Heart left ventricle (tissue), 13 donors: ENCODE results near the gene MYO1A.

Experiments
- POLR2A ChIP-seq, 2 donors: fragments of 450-650 bp; IDR thresholded peaks; one replicate each; pipeline ENCODE4 v1.6.1; 2017; ENCODE audit warnings: antibody characterized with exemption in 2 of 2, mild to moderate bottlenecking in 2 of 2, moderate library complexity in 2 of 2
- TF ChIP-seq, protein P1 (sequence below), 12 donors: fragments of 200-600 bp; sonication (generic) in 4 of 12; IDR thresholded peaks; one replicate each; pipeline versions ENCODE4 v1.5.0 to v1.8.0; 2018 to 2022; ENCODE audit warnings: antibody characterized with exemption in 12 of 12, mild to moderate bottlenecking in 5 of 12
- donor health status: ischemic (EF 13 %, LVEDD 7.1; RV severe dilation, severe dysfunction).
- donor health status: DM: no; HTN: yes; CAD: no.
- donor health status: DM: no; HTN: no; CAD: no.
- donor health status: ischemic (EF 25% LVEDD 6.9; RV normal size, moderate dysfunction).
- donor health status: ischemic (EF 25% LVEDD 5.7; RV mildly dilated, moderate dysfunction).
- donor health status: ischemic (EF 35%, LVEDD 5.7; RV mildly dilated, moderate dysfunction).
- donor health status: nonischemic (EF 11% LVEDD 7.7; RV severe dilation, severe dysfunction).
- donor health status: DM: yes; HTN: yes; CAD: no.
- donor health status: PGD.
- donor health status: ischemic (EF 29% LVEDD 5.4; RV normal size, mild dysfunction).
- donor health status: nonischemic (EF 23%, LVEDD 6.1; RV moderate dilation, normal function).

DNA sequence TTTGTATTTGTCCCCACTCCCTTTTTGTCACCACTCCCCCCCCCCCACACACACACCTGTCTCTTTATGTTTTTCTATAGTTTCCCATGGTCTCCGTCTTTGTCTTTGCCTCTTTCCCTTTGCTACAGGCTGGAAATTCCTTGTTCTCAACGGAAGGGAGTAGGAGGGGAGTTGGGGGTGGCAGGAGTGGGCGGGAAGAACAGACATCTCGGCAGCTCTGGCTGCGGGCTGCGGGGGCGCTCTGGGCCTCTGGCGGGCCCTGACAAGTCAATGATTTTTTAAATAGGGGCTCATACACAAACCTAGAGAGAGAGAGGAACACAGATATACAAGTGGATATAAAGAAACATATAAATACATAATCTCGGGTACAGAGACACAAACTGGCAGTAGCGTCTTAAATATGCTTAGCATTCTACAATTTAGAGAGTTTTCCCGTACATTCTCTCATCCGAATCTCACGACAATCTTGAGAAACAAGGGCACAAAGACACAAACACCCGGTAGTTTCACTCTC lies 36.6 kb upstream of the MYO1A start:
- TF ChIP-seq, protein P1, sequence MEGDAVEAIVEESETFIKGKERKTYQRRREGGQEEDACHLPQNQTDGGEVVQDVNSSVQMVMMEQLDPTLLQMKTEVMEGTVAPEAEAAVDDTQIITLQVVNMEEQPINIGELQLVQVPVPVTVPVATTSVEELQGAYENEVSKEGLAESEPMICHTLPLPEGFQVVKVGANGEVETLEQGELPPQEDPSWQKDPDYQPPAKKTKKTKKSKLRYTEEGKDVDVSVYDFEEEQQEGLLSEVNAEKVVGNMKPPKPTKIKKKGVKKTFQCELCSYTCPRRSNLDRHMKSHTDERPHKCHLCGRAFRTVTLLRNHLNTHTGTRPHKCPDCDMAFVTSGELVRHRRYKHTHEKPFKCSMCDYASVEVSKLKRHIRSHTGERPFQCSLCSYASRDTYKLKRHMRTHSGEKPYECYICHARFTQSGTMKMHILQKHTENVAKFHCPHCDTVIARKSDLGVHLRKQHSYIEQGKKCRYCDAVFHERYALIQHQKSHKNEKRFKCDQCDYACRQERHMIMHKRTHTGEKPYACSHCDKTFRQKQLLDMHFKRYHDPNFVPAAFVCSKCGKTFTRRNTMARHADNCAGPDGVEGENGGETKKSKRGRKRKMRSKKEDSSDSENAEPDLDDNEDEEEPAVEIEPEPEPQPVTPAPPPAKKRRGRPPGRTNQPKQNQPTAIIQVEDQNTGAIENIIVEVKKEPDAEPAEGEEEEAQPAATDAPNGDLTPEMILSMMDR (IDR thresholded peaks at IDR 0.05): peak in 6 of 12 donors; percentile 22 to 57 (median 49)
- TF ChIP-seq POLR2A (IDR thresholded peaks at IDR 0.05): no peak
